ENCODE measurements around the gene ZNF503.
"Not testable (repeated sequence)": the region's sequence is repeated elsewhere in the genome, so short reads cannot be mapped to it uniquely, and the experiment has no call there.

ZNF503 gene

GRCh38 chr10:75395066-75395931 lies 6.3 kb downstream of the ZNF503 start:
- DNase-seq (ENCODE audit: low spot score), result peak; percentile 72

GRCh38 chr10:75394221-75394620 lies 7.3 kb downstream of the ZNF503 start:
- no peak for DNase-seq (ENCODE audit: low spot score)

DNA sequence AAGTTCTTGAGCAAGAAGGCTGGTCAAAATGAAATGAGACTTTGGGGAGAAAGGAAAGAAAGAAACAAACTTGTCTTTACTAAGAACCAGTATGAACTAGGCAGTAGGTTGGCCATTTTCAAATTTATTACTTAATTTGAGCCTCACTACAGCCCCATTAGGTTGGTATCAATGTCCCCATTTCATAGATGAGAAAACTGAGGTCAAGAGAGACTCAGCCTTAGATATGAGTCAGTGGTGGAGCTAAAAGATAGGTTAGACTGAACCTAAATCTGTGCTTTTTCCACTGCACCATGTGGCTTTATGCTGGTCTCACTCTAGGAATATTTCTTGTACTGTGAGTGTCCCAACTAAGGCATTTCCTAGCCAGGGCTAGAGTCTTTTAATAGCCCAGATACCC lies 8.8 kb downstream of the ZNF503 start:
- no peak for DNase-seq (ENCODE audit: low spot score)

GRCh38 chr10:75392271-75392670 lies 9.3 kb downstream of the ZNF503 start:
- DNase-seq (ENCODE audit: low spot score), result no peak

GRCh38 chr10:75390178-75390577 lies 11.4 kb downstream of the ZNF503 start:
- no peak for DNase-seq (ENCODE audit: low spot score)

GRCh38 chr10:75388082-75388481 lies 13.5 kb downstream of the ZNF503 start:
- no peak for DNase-seq (ENCODE audit: low spot score)

DNA sequence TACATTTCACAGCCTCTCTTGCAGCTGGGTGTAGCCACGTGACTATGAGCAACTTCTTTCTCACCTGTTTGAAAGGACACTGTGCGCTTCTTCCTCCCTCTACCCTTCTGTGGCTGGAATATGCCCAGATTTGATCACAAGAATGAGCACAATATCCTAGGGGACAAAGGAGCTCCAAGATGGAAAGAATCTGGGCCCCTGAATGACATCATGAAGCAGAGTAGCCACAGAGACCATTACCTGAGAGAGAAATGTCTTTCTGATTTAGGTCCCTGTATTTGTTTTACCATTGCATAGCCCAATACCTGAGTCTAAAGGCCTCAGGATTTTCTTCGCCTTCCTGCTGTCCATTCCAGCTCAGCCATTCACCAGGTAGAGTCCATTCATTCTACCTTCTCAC lies 15.4 kb downstream of the ZNF503 start:
- DNase-seq (ENCODE audit: low spot score), result no peak

- DNase-seq (ENCODE audit: low spot score), result no peak
Observed at GRCh38 chr10:75379817-75380216, 21.7 kb downstream of the ZNF503 start.

- no peak for DNase-seq (ENCODE audit: low spot score)
Observed at GRCh38 chr10:75379212-75379724, 22.3 kb downstream of the ZNF503 start.

- DNase-seq (ENCODE audit: low spot score), result no peak
Observed at GRCh38 chr10:75378379-75378778, 23.2 kb downstream of the ZNF503 start.

GRCh38 chr10:75377869-75378268 lies 23.7 kb downstream of the ZNF503 start:
- DNase-seq (ENCODE audit: low spot score), result no peak

DNA sequence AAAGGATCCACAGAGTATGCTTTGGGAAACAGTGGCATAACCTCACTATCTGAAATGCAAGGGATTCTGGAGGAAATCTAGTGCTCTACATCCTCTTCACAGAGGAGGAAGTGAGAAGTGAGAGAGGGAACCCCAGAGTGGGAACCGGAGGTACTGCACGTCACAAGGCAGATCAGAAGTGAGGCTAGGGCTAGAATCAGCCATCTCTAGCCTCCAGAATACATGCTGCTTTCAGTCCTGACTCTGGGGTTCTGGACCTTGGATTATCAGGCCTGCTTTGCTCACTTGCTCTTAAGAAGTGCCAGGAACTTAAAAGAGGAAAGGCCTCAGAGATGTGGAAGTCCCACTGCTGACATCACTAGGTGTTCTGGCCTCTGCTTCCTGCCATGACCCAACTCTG lies 25.7 kb downstream of the ZNF503 start:
- no peak for DNase-seq (ENCODE audit: low spot score)

- DNase-seq (ENCODE audit: low spot score), result no peak
Observed at GRCh38 chr10:75371010-75371409, 30.6 kb downstream of the ZNF503 start.

DNA sequence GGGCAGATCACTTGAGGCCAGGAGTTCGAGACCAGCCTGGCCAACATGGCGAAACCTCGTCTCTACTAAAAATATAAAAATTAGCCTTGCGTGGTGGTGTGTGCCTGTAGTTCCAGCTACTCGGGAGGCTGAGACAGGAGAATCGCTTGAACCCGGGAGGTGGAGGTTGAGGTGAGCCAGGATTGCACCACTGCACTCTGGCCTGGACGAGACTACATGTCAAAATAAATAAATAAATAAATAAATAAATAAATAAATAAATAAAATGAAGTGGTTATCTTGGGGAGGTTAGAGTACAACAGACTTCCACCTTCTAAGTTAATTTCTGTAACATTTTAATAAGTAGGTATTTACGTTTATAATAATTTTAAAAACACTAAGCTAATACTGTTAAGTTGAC lies 31.7 kb downstream of the ZNF503 start:
- DNase-seq (ENCODE audit: low spot score), result not testable (repeated sequence)

GRCh38 chr10:75367901-75368300 lies 33.7 kb downstream of the ZNF503 start:
- no peak for DNase-seq (ENCODE audit: low spot score)

DNA sequence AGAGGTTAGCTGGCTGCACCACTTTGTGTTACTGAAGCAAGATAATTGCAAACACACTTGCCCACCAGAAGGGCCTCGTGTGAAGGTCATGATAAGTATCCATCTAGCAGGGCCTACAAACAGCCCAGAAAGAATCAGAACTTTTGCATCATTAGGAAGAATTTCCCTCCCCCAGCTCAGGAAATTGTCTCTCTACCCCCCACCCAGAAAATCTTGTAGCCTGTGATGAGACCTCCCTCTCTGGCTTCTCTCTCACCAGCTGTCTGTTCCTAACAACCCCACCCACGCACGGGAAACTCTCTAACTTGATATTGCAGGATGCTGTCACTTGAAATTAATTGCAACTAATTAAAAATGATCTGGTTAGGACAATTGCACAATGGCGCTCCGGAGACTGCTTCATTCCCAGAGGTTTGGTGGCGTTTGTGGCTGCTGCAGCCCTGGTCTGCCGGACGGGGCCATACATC lies 34.5 kb downstream of the ZNF503 start:
- DNase-seq (ENCODE audit: low spot score), result no peak

GRCh38 chr10:75363431-75363830 lies 38.1 kb downstream of the ZNF503 start:
- no peak for DNase-seq (ENCODE audit: low spot score)

DNA sequence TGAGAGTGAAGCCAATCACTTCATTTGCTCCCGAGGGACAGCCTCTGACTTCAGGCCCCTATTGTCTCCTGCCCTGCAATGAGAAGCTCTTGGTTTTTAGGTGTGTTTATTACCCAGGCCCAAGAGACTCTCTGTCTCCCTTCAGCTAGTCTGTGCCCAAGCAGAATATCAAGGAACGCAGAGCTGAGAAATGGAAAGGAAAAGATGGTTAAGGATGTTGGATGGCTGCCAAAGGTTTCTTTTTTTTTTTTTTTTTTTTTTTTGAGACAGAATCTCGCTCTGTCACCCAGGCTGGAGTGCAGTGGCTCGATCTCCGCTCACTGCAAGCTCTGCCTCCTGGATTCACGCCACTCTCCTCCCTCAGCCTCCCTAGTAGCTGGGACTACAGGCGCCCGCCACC lies 41.7 kb downstream of the ZNF503 start:
- DNase-seq (ENCODE audit: low spot score), result not testable (repeated sequence)

DNA sequence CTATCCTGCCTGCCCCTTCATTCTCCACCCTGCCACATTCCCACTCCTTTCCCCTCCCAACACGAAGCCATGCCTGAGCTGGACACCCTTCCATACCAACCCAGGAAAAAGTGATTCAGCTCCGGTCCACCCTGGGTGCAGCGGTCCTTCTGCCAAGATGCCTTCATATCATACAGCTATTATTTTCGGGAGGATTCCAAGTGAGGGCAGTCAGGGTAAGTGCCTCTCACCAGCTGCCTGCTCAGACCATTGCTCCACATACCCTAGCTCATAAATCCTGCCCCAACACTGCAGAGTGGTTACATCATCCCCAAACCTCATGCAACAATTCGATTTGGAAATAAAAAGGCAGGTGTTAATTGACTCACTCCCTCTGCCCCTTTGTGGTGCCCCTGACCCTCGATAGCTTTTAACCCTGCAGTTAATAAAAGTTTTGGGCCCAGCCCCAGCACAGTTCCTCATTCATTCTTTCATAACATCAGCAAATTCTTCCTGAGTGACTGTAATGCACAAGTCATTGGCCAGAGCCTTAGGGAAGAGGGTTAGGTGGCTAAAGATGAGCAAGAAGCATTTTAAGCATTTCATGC lies 42.6 kb downstream of the ZNF503 start:
- no peak for DNase-seq (ENCODE audit: low spot score)

DNA sequence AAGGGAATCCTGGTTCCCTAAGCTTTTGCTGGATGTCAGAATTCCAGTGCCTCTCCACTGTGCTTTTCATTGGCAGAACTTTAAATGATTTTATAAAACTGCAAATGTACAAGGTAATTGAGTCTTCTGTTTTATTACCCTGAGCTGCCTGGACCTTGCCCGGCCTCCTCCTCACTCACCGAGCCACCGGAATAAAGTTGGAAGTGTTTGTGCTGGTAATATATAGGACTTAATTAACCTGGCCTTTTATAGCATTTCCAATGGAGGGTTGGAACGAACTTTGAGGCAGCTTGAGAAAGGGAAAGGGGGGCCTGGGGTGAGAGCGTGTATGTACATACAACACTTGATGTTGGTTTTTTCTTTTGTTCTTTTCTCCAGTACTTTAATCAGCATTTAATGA lies 43.4 kb downstream of the ZNF503 start:
- DNase-seq (ENCODE audit: low spot score), result no peak

GRCh38 chr10:75357500-75357899 lies 44.1 kb downstream of the ZNF503 start:
- no peak for DNase-seq (ENCODE audit: low spot score)

DNA sequence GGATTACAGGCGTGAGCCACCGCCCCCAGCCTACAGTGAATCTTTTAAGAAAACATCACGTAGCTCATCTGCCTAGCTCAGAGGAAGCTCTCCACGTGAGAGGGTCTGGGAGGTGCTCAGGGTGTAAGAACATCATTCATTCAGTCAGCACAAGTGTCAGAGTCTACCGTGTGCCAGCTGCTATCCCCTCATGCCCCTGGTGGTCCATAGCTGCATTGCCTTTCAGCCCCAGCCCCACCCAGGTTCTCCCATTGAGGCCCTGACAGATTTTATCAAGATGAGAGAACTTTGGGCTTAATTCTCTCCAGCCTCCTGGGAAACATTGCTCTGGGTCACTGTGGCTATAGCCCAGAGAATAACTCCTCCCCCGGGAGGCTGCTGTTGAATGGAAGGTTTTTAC lies 45.1 kb downstream of the ZNF503 start:
- no peak for DNase-seq (ENCODE audit: low spot score)

GRCh38 chr10:75355706-75356105 lies 45.9 kb downstream of the ZNF503 start:
- no peak for DNase-seq (ENCODE audit: low spot score)
